ENCODE results near the gene PTPRK. TPM values are rescaled to one million over a fixed set of nuclear protein-coding genes. Genes with fewer than 3 reads are reported as not detected.

PTPRK gene
- total and polyA plus RNA-seq, 2 of the 8 experiments (the other 6 are each of a cell fraction or from before 2014, with no cell fraction given) = 11.4 to 47.3 TPM

- Histone ChIP-seq H3K79me2 (ENCODE audit: control insufficient read depth in 1 of 2, insufficient read depth in 2 of 2, low read length in 2 of 2) (peaks cover 0 to 21% of the 10 kb centered on the region in 2 experiments; a peak in 2 of 4 replicates), H3K23ac (ENCODE audit: insufficient read length) (no peak overlapping the region), H3K4ac (replicated peaks; ENCODE audit: insufficient read length, low read depth, low read length) (no peak overlapping the region), H4K8ac (ENCODE audit: extremely low read depth, insufficient read depth, low read length) (no peak overlapping the region), H3K56ac (replicated peaks; ENCODE audit: insufficient read length, low read depth, low read length) (no peak overlapping the region), H2AK5ac (ENCODE audit: low read depth, low read length) (no peak overlapping the region), H4K91ac (replicated peaks; ENCODE audit: insufficient read length, low read length) (no peak overlapping the region), H2BK20ac (ENCODE audit: low read length) (no peak overlapping the region), H3K18ac (ENCODE audit: extremely low read depth, low read length) (no peak overlapping the region), H2BK12ac (ENCODE audit: low read depth, low read length) (no peak overlapping the region), H2BK5ac (ENCODE audit: low read depth, low read length) (no peak overlapping the region), H3K36me3 (ENCODE audit: control insufficient read depth in 2 of 4, insufficient read depth in 4 of 4, low read length in 3 of 4) (no peaks in the 10 kb centered on the region), H3K4me2 (ENCODE audit: insufficient read depth in 1 of 2, low read depth in 2 of 2, low read length in 2 of 2) (no peak overlapping the region), H3K4me3 (ENCODE audit: extremely low read depth in 1 of 4, insufficient read depth in 2 of 4, low read depth in 3 of 4, low read length in 4 of 4) (no peak overlapping the region), H3K14ac (ENCODE audit: insufficient read length) (no peak overlapping the region), H2BK120ac (replicated peaks; ENCODE audit: low read depth, low read length) (no peak overlapping the region), H3K27me3 (replicated peaks in 1 of 4; ENCODE audit: control insufficient read depth in 3 of 4, extremely low read depth in 1 of 4, insufficient read depth in 3 of 4, low read length in 3 of 4) (no peaks in the 10 kb centered on the region), H2BK15ac (ENCODE audit: low read length) (no peak overlapping the region), H4K20me1 (replicated peaks in 1 of 2; ENCODE audit: control insufficient read depth in 1 of 2, insufficient read depth in 2 of 2, low read length in 2 of 2) (no peaks in the 10 kb centered on the region), H3K9me3 (ENCODE audit: insufficient read depth in 2 of 2, low read depth in 1 of 2, low read length in 1 of 2) (no peaks in the 10 kb centered on the region; a peak in 1 of 4 replicates), H2AFZ (ENCODE audit: low read length) (no peak overlapping the region), H3K4me1 (replicated peaks in 1 of 4; ENCODE audit: control insufficient read depth in 3 of 4, insufficient read depth in 4 of 4, low read length in 3 of 4) (peaks cover 0 to 5% (median 0%) of the 10 kb centered on the region in 4 experiments; a peak in 3 of 7 replicates), H3K9ac (replicated peaks in 1 of 4; ENCODE audit: extremely low read depth in 1 of 4, low read depth in 3 of 4, low read length in 3 of 4) (no peak overlapping the region), H3K27ac (ENCODE audit: low read depth, low read length) (no peak overlapping the region), H4K5ac (ENCODE audit: insufficient read length, low read depth, low read length) (no peak overlapping the region), H3K23me2 (ENCODE audit: low read depth, low read length) (no peaks in the 10 kb centered on the region), H3K79me1 (ENCODE audit: low read depth, low read length) (no peaks in the 10 kb centered on the region; the same call in 1 of the 2 replicates)
- POLR2A ChIA-PET (ENCODE audit: partially characterized antibody) = interaction anchor here (1.0 to 1.2 kb wide), 2 partner anchors 106 to 548 kb away, joined by 3 read pairs; no protein-coding TSS in a partner anchor
- CTCF ChIA-PET (ENCODE audit: partially characterized antibody) = no interaction called here
- TF ChIP-seq CEBPB (IDR thresholded peaks at IDR 0.05; ENCODE audit: low read depth, low read length) = peak; percentile 35; the same call in 1 of the 2 replicates
- TF ChIP-seq JUN (IDR thresholded peaks at IDR 0.05; ENCODE audit: low read depth, low read length) = no peak
- DNase-seq (ENCODE audit: low read depth in 1 of 2, low spot score in 2 of 2) = no peak
- WGBS, 2 experiments (ENCODE audit: extremely low coverage in 1 of 2, insufficient coverage in 1 of 2, insufficient read length in 1 of 2, insufficient replicate concordance in 2 of 2, low coverage in 1 of 2, low lambda C conversion rate in 2 of 2, missing lambda C conversion rate in 1 of 2) = 87% methylated on average over 6 of the region's 6 CpGs; no CpG with 5 or more reads in 1 of the 2 experiments
- no peak for FAIRE-seq
Observed at GRCh38 chr6:128413291-128413690, 107.1 kb downstream of the PTPRK start.
